ENCODE measurements around the gene ITSN1.
"Not testable (repeated sequence)": the region's sequence is repeated elsewhere in the genome, so short reads cannot be mapped to it uniquely, and the experiment has no call there.

Gene ITSN1

GRCh38 chr21:33642027-33642895, at the start of gene ITSN1:
Gene ITSN1 (plus strand): TSS chr21:33642501. CDS start chr21:33718829, 76,328 bp downstream.
- H3K4me3 ChIP-seq (ENCODE audit: low read depth, low read length), result peak within 1 kb of the TSS; percentile 73
- TF ChIP-seq CTCF (IDR thresholded peaks at IDR 0.05; ENCODE audit: control insufficient read depth, extremely low read depth, insufficient read depth), result no peak
- DNase-seq (ENCODE audit: low read depth), result peak; percentile 98

DNA sequence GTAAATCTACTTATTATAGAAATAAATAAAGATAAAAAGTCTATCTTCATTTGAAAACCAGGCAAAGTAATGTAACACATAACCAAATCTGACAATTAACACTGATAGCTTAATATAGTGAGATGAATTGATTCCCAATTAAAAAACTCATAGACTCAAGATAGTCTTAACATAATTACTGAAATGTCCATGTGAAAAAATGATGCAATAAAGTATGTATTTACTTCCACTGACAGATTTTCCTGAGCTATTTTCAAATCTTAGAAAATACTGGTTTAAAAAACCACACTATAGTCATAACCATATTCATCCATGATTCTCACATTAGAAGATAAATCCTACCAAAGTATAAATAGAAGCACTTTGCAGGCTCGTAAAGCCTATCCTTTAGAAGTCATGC, 44.2 kb upstream of the ITSN1 start:
- DNase-seq (ENCODE audit: low read depth), result no peak
- no peak overlapping the region for H3K4me3 ChIP-seq (ENCODE audit: low read depth, low read length)
- TF ChIP-seq CTCF (IDR thresholded peaks at IDR 0.05; ENCODE audit: control insufficient read depth, extremely low read depth, insufficient read depth), result no peak

DNA sequence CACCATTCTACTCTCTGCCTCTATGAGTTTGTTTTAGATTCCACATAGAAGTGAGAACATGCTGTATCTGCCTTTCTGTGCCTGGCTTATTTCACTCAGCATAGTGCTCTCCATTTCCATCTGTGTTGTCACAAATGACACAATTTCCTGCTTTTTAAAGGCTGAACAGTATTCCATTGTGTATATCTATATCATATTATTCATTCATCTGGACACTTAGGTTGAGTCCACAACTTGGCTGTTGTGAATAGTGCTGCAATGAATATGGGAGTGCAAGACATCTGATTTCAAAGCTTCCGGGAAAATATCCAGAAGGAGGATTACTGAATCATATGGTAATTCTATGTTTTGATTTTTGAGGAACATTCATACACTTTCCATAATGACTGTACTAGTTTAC, 33.7 kb upstream of the ITSN1 start:
- TF ChIP-seq CTCF (IDR thresholded peaks at IDR 0.05; ENCODE audit: control insufficient read depth, extremely low read depth, insufficient read depth), result no peak
- DNase-seq (ENCODE audit: low read depth), result no peak
- no peak overlapping the region for H3K4me3 ChIP-seq (ENCODE audit: low read depth, low read length)

DNA sequence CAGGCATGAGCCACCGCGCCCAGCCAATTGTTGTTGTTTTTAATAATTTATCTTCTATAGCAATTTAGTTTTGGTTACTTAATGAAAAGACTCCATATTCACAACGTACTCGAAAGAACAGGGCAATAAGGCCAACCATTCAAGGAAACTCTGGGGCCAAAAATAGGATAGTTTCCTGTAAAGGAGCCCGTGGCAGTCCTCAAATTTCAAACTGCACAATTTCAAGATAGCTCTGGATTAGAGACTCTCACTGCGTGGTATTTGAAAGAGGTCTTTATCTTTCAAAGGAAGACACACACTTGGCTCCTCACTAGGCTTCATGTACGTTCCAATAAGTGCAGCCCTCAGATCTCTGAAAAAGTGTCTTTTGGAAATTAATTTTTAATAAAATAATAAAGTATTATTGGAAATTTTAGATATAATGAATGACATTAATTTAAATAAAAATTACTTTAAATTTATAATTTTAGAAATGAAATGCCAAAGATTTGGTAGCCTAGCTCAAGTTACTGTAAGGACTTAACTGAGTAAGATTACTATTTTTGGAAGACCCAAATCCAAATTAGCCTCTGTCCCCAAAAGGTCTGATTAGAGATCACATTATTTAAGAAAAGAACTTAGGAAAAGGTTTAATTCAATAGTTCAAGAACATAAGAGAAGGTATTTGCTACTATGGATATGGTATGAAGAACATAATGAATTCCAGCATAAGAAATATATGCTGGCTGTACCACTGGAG, 31.1 kb upstream of the ITSN1 start:
- no peak for TF ChIP-seq CTCF (IDR thresholded peaks at IDR 0.05; ENCODE audit: control insufficient read depth, extremely low read depth, insufficient read depth)
- H3K4me3 ChIP-seq (ENCODE audit: low read depth, low read length), result no peak overlapping the region
- DNase-seq (ENCODE audit: low read depth), result no peak

DNA sequence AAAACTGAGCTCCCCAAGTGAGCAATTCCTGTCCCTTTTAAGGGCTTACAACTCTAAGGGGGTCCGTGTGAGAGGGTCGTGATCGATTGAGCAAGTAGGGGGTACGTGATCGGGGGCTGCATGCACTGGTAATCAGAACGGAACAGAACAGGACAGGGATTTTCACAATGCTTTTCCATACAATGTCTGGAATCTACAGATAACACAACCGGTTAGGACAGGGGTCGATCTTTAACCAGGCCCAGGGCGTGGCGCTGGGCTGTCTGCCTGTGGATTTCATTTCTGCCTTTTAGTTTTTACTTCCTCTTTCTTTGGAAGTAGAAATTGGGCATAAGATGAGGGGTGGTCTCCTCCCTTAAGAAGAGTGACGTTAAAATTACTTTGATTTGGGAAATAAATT, 24.7 kb upstream of the ITSN1 start:
- DNase-seq (ENCODE audit: low read depth); H3K4me3 ChIP-seq (ENCODE audit: low read depth, low read length): not testable (repeated sequence)

DNA sequence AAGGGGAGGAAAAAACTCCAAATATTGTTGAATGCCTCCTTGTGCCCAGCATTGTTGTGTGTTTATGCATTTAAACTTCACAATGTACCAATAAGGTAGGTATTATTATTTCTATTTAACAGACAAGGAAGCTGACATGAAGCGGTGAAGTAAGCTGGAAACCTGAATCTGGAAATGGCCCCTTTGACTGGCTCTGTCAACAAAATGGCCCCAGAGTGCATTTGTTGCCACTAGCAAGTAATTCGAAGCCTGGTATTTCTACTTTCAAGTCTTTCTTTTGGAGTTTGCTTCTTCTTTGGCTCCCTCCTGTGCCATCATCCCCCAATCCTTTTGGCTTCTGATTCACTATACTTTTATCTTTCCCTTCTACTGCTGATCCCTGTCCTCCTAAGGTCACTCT, 23.9 kb upstream of the ITSN1 start:
- no peak for TF ChIP-seq CTCF (IDR thresholded peaks at IDR 0.05; ENCODE audit: control insufficient read depth, extremely low read depth, insufficient read depth)
- DNase-seq (ENCODE audit: low read depth), result no peak
- no peak overlapping the region for H3K4me3 ChIP-seq (ENCODE audit: low read depth, low read length)

DNA sequence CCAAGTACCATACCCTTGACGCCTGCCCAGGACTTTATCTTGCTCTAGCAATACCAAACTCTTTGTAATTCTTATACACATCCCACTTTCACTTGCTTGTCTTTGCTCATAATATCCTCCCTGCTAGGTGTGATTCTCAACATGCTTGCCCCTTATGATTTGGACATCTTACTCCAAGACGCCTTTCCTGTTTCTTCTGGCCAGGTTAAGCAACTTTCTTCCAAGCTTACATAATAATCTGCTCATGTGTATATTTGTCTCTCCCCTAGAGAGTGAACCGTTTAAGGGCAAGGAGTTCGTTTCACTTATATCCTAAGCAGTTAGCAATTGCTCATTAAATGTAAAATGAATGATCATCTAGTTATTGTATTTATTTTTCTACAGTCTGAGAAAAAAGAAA, 22.6 kb upstream of the ITSN1 start:
- no peak for TF ChIP-seq CTCF (IDR thresholded peaks at IDR 0.05; ENCODE audit: control insufficient read depth, extremely low read depth, insufficient read depth)

More for the DNA sequence above, 22.6 kb upstream of the ITSN1 start:
- DNase-seq (ENCODE audit: low read depth), result no peak
- H3K4me3 ChIP-seq (ENCODE audit: low read depth, low read length), result no peak overlapping the region

Data from LNCaP clone FGC (cell line).